Epithelial cell of proximal tubule (primary cell): ENCODE results near the gene ZFP14. TPM values are rescaled to one million over a fixed set of nuclear protein-coding genes. Genes with fewer than 3 reads are reported as not detected.
A peak's percentile ranks its signal among the peaks of the same experiment; 100 is the strongest.

Experiments
- DNase-seq: peaks from one replicate; pipeline ENCODE4 v3.0.0-alpha.2; 2011; ENCODE audit warnings: low read depth
- H3K4me3 ChIP-seq: 2 replicates; pipeline ENCODE4 v1.5.1; 2011; ENCODE audit warnings: low read depth, mild to moderate bottlenecking, low read length
- total RNA-seq: library from RNA; depleted of rRNA; stranded (reverse); fragments of >200 nt; gene quantifications from 2 replicates; pipeline ENCODE4 v1.2.3, GENCODE V29; 2015
- TF ChIP-seq, protein P1 (sequence below): conservative IDR thresholded peaks from 2 replicates; pipeline ENCODE4 v1.5.1; 2012; ENCODE audit warnings: low read depth, mild to moderate bottlenecking, low read length

ZFP14 gene
- total RNA-seq, result 1.0 and 3.0 TPM in 2 replicates

DNA sequence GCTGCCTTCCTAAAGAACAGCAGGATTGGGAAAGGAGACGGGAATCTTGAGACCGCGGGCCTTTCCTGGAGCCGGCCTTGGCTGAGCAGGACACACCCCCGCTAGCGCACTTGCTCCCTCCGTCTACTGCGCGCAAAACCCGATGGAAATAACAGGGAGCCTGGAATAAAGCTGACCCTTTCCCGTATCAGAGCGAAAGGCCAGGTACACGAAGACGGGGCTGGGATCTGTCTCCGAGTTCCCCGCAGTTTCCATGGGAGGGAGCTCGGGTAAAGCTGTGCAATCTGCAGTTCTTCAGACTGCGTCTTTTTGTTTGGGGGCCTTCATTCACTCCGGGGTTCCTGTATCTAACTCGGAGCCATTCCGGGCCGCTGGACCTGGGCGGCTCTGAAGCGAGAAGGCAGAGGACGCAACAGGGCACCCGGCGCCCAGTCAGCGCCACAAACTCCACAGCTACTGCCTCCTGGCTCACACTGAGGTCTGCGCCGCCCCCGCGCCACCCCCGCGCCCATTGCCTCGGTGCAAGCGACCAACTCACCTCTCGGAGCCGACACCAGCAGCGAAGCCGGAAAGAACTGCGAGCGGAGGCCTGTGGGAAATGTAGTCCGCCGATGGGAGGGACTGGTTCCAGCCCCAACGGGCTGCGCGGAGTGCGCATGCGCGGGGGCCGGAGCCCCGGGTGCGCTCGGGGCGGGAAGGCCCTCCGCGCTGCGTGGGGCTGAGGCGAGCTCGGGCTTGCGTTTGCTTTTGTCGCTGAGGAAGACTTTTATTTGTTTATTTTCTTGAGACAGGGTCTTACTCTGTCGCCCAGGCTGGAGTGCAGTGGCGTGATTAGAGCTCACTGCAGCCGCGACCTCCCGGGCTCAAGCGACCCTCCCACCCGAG lies at the start of gene ZFP14:
ZFP14 (minus strand) TSS at position 577 of the 885 bp plus-strand sequence. CDS start 11,309 bp downstream, outside the sequence.
- TF ChIP-seq, protein P1, sequence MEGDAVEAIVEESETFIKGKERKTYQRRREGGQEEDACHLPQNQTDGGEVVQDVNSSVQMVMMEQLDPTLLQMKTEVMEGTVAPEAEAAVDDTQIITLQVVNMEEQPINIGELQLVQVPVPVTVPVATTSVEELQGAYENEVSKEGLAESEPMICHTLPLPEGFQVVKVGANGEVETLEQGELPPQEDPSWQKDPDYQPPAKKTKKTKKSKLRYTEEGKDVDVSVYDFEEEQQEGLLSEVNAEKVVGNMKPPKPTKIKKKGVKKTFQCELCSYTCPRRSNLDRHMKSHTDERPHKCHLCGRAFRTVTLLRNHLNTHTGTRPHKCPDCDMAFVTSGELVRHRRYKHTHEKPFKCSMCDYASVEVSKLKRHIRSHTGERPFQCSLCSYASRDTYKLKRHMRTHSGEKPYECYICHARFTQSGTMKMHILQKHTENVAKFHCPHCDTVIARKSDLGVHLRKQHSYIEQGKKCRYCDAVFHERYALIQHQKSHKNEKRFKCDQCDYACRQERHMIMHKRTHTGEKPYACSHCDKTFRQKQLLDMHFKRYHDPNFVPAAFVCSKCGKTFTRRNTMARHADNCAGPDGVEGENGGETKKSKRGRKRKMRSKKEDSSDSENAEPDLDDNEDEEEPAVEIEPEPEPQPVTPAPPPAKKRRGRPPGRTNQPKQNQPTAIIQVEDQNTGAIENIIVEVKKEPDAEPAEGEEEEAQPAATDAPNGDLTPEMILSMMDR, result peak; percentile 28
- H3K4me3 ChIP-seq, result peak within 1 kb of the TSS; percentile 76
- DNase-seq, result peak; percentile 65

GRCh38 chr19:36423925-36424324 lies 44.9 kb upstream of the ZFP14 start:
- no peak for DNase-seq
- no peak overlapping the region for H3K4me3 ChIP-seq
- TF ChIP-seq, protein P1, result no peak

- DNase-seq, result no peak
- peak overlapping the region; percentile 51 for H3K4me3 ChIP-seq
- TF ChIP-seq, protein P1, result no peak
Observed at GRCh38 chr19:36421749-36422481, 42.9 kb upstream of the ZFP14 start.

GRCh38 chr19:36420961-36421748 lies 42.2 kb upstream of the ZFP14 start:
- peak; percentile 10 for DNase-seq
- TF ChIP-seq, protein P1, result no peak
- H3K4me3 ChIP-seq, result peak overlapping the region; percentile 51

DNA sequence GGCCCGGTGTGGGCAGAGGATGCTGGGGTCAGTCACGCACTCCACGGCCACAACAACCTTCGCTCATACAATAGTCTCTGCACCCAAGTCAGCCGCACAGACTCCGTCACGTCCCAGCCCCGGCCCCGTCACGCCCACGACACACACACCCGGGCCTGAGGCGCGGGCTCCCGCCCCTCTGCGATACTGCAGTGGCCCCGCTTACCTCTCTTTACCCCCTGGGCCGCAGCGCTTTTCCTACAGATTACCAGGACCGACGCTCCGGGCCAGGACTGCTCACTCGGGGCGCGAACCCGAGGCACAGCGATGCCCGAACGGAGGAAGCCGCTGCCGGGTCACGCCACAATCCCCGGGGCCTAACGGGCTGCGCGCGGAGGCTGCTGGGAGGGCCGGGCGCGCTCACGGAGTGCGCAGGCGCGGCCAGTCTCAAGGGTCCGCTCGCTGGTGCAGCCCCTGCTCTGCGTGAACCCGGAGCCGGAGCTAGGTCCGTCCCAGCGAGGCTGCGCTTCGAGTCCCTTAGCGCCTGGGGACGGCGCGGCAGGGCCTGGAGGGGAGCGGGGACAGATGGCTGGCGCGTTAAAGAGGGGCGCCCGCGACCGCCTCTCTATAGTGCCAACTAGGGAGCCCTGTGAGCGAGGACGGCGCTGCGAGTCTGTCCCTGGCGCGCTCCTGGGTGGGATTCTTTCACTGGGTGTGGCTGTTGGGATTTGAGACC lies 39.4 kb upstream of the ZFP14 start, which contains the start of gene ZFP82:
ZFP82 (minus strand) TSS at position 358 of the 715 bp plus-strand sequence. CDS start 8,855 bp downstream, outside the sequence.
- DNase-seq, result no peak

More for the DNA sequence above, 39.4 kb upstream of the ZFP14 start, which contains the start of gene ZFP82:
- peak within 1 kb of the TSS; percentile 76 for H3K4me3 ChIP-seq
- TF ChIP-seq, protein P1, result no peak
